ENCODE results near the gene CFAP73. TPM values are rescaled to one million over a fixed set of nuclear protein-coding genes. Genes with fewer than 3 reads are reported as not detected.

CFAP73 gene
- total RNA-seq, 1 experiment from 2014 or later = 0.34 TPM

- H2AFZ ChIP-seq (ENCODE audit: low read depth, low read length, poor library complexity, severe bottlenecking) = no peak overlapping the region
- ChIA-PET POLR2A (no interaction called here), CTCF (no interaction called here), RAD21 (ENCODE audit: low non-redundant PET in 1 of 2, low total read pairs in 2 of 2, uncharacterized antibody in 2 of 2, unreplicated experiment in 2 of 2) (no interaction called here)
- H3K9me2 ChIP-seq (ENCODE audit: insufficient read depth) = no peaks in the 10 kb centered on the region
- ATAC-seq (no peak), DNase-seq (ENCODE audit: low read depth, low spot score) (no peak)
- no peaks in the 10 kb centered on the region for H3K27me3 ChIP-seq (ENCODE audit: insufficient read depth, low read length)
- H3K9ac ChIP-seq (ENCODE audit: low read length) = no peak overlapping the region
- no peaks in the 10 kb centered on the region for H3K9me3 ChIP-seq (ENCODE audit: control insufficient read depth in 1 of 2, insufficient read depth in 1 of 2, low read depth in 1 of 2, low read length in 2 of 2)
- H3K4me2 ChIP-seq (ENCODE audit: low read length) = no peak overlapping the region
- TF ChIP-seq POLR2A (IDR thresholded peaks at IDR 0.05; ENCODE audit: borderline replicate concordance, extremely low read depth, insufficient read depth, insufficient read length) (no peak), JUND (IDR thresholded peaks at IDR 0.05) (no peak), MAX (IDR thresholded peaks at IDR 0.05) (no peak), FOSL1 (IDR thresholded peaks at IDR 0.05; ENCODE audit: low read depth) (no peak), YY1 (IDR thresholded peaks at IDR 0.05; ENCODE audit: extremely low read depth, insufficient replicate concordance, low read depth, low read length) (no peak), CEBPB (IDR thresholded peaks at IDR 0.05; ENCODE audit: low read depth) (no peak)
- TF ChIP-seq, protein P1, sequence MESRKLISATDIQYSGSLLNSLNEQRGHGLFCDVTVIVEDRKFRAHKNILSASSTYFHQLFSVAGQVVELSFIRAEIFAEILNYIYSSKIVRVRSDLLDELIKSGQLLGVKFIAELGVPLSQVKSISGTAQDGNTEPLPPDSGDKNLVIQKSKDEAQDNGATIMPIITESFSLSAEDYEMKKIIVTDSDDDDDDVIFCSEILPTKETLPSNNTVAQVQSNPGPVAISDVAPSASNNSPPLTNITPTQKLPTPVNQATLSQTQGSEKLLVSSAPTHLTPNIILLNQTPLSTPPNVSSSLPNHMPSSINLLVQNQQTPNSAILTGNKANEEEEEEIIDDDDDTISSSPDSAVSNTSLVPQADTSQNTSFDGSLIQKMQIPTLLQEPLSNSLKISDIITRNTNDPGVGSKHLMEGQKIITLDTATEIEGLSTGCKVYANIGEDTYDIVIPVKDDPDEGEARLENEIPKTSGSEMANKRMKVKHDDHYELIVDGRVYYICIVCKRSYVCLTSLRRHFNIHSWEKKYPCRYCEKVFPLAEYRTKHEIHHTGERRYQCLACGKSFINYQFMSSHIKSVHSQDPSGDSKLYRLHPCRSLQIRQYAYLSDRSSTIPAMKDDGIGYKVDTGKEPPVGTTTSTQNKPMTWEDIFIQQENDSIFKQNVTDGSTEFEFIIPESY (IDR thresholded peaks at IDR 0.05; ENCODE audit: extremely low read depth, insufficient replicate concordance, low read length) = no peak
- intact Hi-C loops (cut with micrococcal nuclease) = no loop called here
- no peak overlapping the region for H3K4me3 ChIP-seq (replicated peaks in 1 of 2; ENCODE audit: low read depth in 1 of 2, low read length in 2 of 2)
- BruUV-seq (replicated peaks) = no TSS peak
- H4K20me1 ChIP-seq (ENCODE audit: insufficient read depth) = no peaks in the 10 kb centered on the region
- no peaks in the 10 kb centered on the region for H3K79me2 ChIP-seq (ENCODE audit: insufficient read depth, low read length)
- H3K4me1 ChIP-seq (ENCODE audit: control insufficient read depth in 1 of 2, insufficient read depth in 2 of 2, low read length in 2 of 2) = peaks cover 18 to 24% of the 10 kb centered on the region in 2 experiments
- H3K27ac ChIP-seq (ENCODE audit: low read depth, low read length) = no peak overlapping the region
- H3K36me3 ChIP-seq (ENCODE audit: control insufficient read depth in 1 of 2, insufficient read depth in 2 of 2, low read length in 2 of 2) = no peaks in the 10 kb centered on the region
Measured at GRCh38 chr12:113208041-113208934, 58.8 kb downstream of the CFAP73 start.

Small RNAs within 50 kb of the gene (microRNA-seq; reads per million reads assigned to microRNA genes)
- gene MIR7106 (ENCODE audit: borderline number of aligned reads) = 2.8 reads per million

Other genes with a start within 250 kb of the CFAP73 start
- 0.64 TPM for gene OAS1, start 242.8 kb upstream of the CFAP73 start, total RNA-seq (2021; ENCODE audit: unreplicated experiment)
- gene OAS3, start 211.2 kb upstream of the CFAP73 start, total RNA-seq (2021; ENCODE audit: unreplicated experiment) = 29.5 TPM
- gene OAS2, start 171.2 kb upstream of the CFAP73 start, total RNA-seq (2021; ENCODE audit: unreplicated experiment) = 0.30 TPM
- not detected for gene DTX1, start 93.0 kb upstream of the CFAP73 start, total RNA-seq (2021; ENCODE audit: unreplicated experiment)
- gene RASAL1, start 14.0 kb upstream of the CFAP73 start, total RNA-seq (2021; ENCODE audit: unreplicated experiment) = 16.0 TPM
- gene DDX54, start 35.8 kb downstream of the CFAP73 start, total RNA-seq (2021; ENCODE audit: unreplicated experiment) = 110 TPM
- gene RITA1, start 36.0 kb downstream of the CFAP73 start, total RNA-seq (2021; ENCODE audit: unreplicated experiment) = 20.7 TPM
- 29.7 TPM for gene TPCN1, start 71.7 kb downstream of the CFAP73 start, total RNA-seq (2021; ENCODE audit: unreplicated experiment)
- gene SLC8B1, start 185.4 kb downstream of the CFAP73 start, total RNA-seq (2021; ENCODE audit: unreplicated experiment) = 30.9 TPM
- 45.0 TPM for gene PLBD2, start 208.9 kb downstream of the CFAP73 start, total RNA-seq (2021; ENCODE audit: unreplicated experiment)

Data from HCT116 (cell line).